Suprapubic skin (tissue), 3 donors: Measurements from ENCODE around the gene KIAA2012.

Source experiments
- POLR2AphosphoS5 ChIP-seq, 3 donors: sonication (generic); formaldehyde crosslinking; IDR thresholded peaks; one replicate each; pipeline ENCODE4 v1.6.1; 2017; ENCODE audit warnings: antibody characterized with exemption in 3 of 3
- TF ChIP-seq, protein P1 (sequence below), 2 donors: fragments of 200-600 bp in 1 of 2; fragments of 450-650 bp in 1 of 2; sonication (generic) in 1 of 2; IDR thresholded peaks; one replicate each; pipeline ENCODE4 v1.5.1; 2016 to 2019; ENCODE audit warnings: antibody characterized with exemption in 2 of 2, mild to moderate bottlenecking in 1 of 2, moderate library complexity in 1 of 2

DNA sequence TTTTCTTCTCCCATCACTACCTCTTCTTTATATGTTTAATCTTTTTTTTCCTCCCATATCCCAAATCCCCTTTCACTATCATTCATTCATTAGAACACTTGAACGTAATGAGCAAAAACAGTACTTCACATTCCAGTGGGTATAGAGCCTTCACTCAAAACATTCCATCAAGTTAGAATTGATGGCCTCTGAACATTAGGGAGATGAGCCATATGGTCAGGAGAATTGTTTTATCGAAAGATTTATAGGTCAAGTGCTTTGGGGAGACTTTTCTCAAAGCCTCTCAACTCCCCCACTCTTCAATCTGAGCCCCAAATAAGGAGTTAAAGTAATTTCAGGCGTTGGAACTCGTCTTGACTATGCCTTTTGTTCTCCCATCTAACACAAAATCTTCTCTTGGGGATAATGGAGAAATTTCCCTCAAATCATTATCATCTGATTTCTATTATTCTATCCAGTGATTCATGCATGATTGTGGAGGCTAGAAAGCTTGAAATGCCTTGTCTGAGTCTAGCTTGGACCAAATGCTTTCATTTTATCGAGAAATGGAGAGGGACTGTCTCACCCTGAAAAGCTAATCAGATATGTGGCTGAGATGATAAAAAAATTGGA, 79.2 kb downstream of the KIAA2012 start:
- no peak for TF ChIP-seq POLR2AphosphoS5 (IDR thresholded peaks at IDR 0.05)
- TF ChIP-seq, protein P1, sequence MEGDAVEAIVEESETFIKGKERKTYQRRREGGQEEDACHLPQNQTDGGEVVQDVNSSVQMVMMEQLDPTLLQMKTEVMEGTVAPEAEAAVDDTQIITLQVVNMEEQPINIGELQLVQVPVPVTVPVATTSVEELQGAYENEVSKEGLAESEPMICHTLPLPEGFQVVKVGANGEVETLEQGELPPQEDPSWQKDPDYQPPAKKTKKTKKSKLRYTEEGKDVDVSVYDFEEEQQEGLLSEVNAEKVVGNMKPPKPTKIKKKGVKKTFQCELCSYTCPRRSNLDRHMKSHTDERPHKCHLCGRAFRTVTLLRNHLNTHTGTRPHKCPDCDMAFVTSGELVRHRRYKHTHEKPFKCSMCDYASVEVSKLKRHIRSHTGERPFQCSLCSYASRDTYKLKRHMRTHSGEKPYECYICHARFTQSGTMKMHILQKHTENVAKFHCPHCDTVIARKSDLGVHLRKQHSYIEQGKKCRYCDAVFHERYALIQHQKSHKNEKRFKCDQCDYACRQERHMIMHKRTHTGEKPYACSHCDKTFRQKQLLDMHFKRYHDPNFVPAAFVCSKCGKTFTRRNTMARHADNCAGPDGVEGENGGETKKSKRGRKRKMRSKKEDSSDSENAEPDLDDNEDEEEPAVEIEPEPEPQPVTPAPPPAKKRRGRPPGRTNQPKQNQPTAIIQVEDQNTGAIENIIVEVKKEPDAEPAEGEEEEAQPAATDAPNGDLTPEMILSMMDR (IDR thresholded peaks at IDR 0.05): no peak
